ENCODE measurements around the gene EIF4A2.

The EIF4A2 gene

GRCh38 chr3:186828340-186828739 lies 45.0 kb downstream of the EIF4A2 start:
- H3K4me1 ChIP-seq (ENCODE audit: control insufficient read depth in 1 of 2, insufficient read depth in 2 of 2, low read length in 2 of 2), result peaks cover 13 to 19% of the 10 kb centered on the region in 2 donors
- H3K9ac ChIP-seq (ENCODE audit: low read depth in 1 of 2, low read length in 2 of 2), result no peak overlapping the region
- H3K9me3 ChIP-seq (ENCODE audit: control insufficient read depth in 1 of 2, low read length in 2 of 2), result no peaks in the 10 kb centered on the region
- H3K27ac ChIP-seq (ENCODE audit: low read depth, low read length), result no peak overlapping the region
- no peak overlapping the region for H3K4me3 ChIP-seq (ENCODE audit: low read depth in 1 of 2, low read length in 2 of 2)
- no peaks in the 10 kb centered on the region for H3K36me3 ChIP-seq (ENCODE audit: control insufficient read depth in 1 of 2, insufficient read depth in 2 of 2, low read length in 2 of 2)
- peaks cover 47 to 61% of the 10 kb centered on the region in 2 donors for H3K27me3 ChIP-seq (ENCODE audit: control insufficient read depth in 1 of 2, insufficient read depth in 2 of 2, low read length in 2 of 2)

- H3K9me3 ChIP-seq (ENCODE audit: control insufficient read depth in 1 of 2, low read length in 2 of 2), result no peaks in the 10 kb centered on the region
- H3K36me3 ChIP-seq (ENCODE audit: control insufficient read depth in 1 of 2, insufficient read depth in 2 of 2, low read length in 2 of 2), result no peaks in the 10 kb centered on the region
- H3K4me1 ChIP-seq (ENCODE audit: control insufficient read depth in 1 of 2, insufficient read depth in 2 of 2, low read length in 2 of 2), result peaks cover 3 to 4% of the 10 kb centered on the region in 2 donors
- no peak overlapping the region for H3K9ac ChIP-seq (ENCODE audit: low read depth in 1 of 2, low read length in 2 of 2)
- H3K27me3 ChIP-seq (ENCODE audit: control insufficient read depth in 1 of 2, insufficient read depth in 2 of 2, low read length in 2 of 2), result peaks cover 22 to 36% of the 10 kb centered on the region in 2 donors
- H3K4me3 ChIP-seq (ENCODE audit: low read depth in 1 of 2, low read length in 2 of 2), result no peak overlapping the region
- no peak overlapping the region for H3K27ac ChIP-seq (ENCODE audit: low read depth, low read length)
These were observed 48.4 kb downstream of the EIF4A2 start for GRCh38 chr3:186831798-186832197.

GRCh38 chr3:186832276-186832675 lies 48.9 kb downstream of the EIF4A2 start:
- Histone ChIP-seq H3K4me3 (ENCODE audit: low read depth in 1 of 2, low read length in 2 of 2) (no peak overlapping the region), H3K9me3 (ENCODE audit: control insufficient read depth in 1 of 2, low read length in 2 of 2) (no peaks in the 10 kb centered on the region), H3K36me3 (ENCODE audit: control insufficient read depth in 1 of 2, insufficient read depth in 2 of 2, low read length in 2 of 2) (no peaks in the 10 kb centered on the region), H3K27ac (ENCODE audit: low read depth, low read length) (no peak overlapping the region), H3K9ac (ENCODE audit: low read depth in 1 of 2, low read length in 2 of 2) (no peak overlapping the region), H3K27me3 (ENCODE audit: control insufficient read depth in 1 of 2, insufficient read depth in 2 of 2, low read length in 2 of 2) (peaks cover 22 to 36% of the 10 kb centered on the region in 2 donors), H3K4me1 (ENCODE audit: control insufficient read depth in 1 of 2, insufficient read depth in 2 of 2, low read length in 2 of 2) (peaks cover 3 to 4% of the 10 kb centered on the region in 2 donors)
